ENCODE results near the gene RLF.

DNA sequence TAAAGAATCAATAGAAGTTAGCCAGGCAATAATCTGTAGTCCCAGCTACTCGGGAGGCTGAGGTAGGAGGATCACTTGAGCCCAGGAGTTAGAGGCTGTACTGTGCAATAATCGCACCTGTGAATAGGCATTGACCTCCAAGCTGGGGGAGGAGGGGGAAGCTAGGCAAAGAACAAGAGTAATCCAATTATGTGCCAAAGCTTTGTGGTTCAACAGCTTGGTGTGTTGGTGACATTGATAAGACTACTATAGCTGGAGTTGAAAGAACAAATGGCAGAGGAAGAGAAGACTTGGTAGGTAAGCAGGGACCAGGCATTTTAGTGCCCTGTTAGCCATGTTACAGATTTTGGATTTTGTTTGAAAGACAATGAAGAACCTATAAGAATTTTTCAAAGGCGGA is 84.5 kb downstream of the RLF start:
- TF ChIP-seq, protein P1, sequence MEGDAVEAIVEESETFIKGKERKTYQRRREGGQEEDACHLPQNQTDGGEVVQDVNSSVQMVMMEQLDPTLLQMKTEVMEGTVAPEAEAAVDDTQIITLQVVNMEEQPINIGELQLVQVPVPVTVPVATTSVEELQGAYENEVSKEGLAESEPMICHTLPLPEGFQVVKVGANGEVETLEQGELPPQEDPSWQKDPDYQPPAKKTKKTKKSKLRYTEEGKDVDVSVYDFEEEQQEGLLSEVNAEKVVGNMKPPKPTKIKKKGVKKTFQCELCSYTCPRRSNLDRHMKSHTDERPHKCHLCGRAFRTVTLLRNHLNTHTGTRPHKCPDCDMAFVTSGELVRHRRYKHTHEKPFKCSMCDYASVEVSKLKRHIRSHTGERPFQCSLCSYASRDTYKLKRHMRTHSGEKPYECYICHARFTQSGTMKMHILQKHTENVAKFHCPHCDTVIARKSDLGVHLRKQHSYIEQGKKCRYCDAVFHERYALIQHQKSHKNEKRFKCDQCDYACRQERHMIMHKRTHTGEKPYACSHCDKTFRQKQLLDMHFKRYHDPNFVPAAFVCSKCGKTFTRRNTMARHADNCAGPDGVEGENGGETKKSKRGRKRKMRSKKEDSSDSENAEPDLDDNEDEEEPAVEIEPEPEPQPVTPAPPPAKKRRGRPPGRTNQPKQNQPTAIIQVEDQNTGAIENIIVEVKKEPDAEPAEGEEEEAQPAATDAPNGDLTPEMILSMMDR (conservative IDR thresholded peaks at IDR 0.05): no peak
- no peak for TF ChIP-seq ZFX (IDR thresholded peaks at IDR 0.05)

Measured in C4-2B (cell line).